ENCODE measurements around the gene ERGIC1.
"Not testable (repeated sequence)": the region's sequence is repeated elsewhere in the genome, so short reads cannot be mapped to it uniquely, and the experiment has no call there.

ERGIC1 gene

GRCh38 chr5:172883066-172883465 lies 49.0 kb downstream of the ERGIC1 start:
- DNase-seq: no peak

- DNase-seq: no peak
Measured at GRCh38 chr5:172885597-172886340, 51.7 kb downstream of the ERGIC1 start.

GRCh38 chr5:172886476-172886875 lies 52.4 kb downstream of the ERGIC1 start:
- DNase-seq: no peak

GRCh38 chr5:172886974-172887501 lies 53.0 kb downstream of the ERGIC1 start:
- DNase-seq: no peak

- DNase-seq: no peak
Measured at GRCh38 chr5:172887692-172888091, 53.6 kb downstream of the ERGIC1 start.

GRCh38 chr5:172890659-172891058 lies 56.6 kb downstream of the ERGIC1 start:
- no peak for DNase-seq

- DNase-seq: no peak
Measured at GRCh38 chr5:172891716-172892421, 57.8 kb downstream of the ERGIC1 start.

- DNase-seq: no peak
Measured at GRCh38 chr5:172892713-172893112, 58.7 kb downstream of the ERGIC1 start.

GRCh38 chr5:172894767-172895388 lies 60.8 kb downstream of the ERGIC1 start:
- no peak for DNase-seq

- DNase-seq: no peak
Measured at GRCh38 chr5:172895549-172895948, 61.5 kb downstream of the ERGIC1 start.

GRCh38 chr5:172896465-172896864 lies 62.4 kb downstream of the ERGIC1 start:
- DNase-seq: no peak

- DNase-seq: not testable (repeated sequence)
Measured at GRCh38 chr5:172897067-172897466, 63.0 kb downstream of the ERGIC1 start.

GRCh38 chr5:172897481-172898217 lies 63.6 kb downstream of the ERGIC1 start:
- DNase-seq: no peak

- DNase-seq: no peak
Measured at GRCh38 chr5:172898218-172898842, 64.3 kb downstream of the ERGIC1 start.

- DNase-seq: no peak
Measured at GRCh38 chr5:172898843-172899369, 64.9 kb downstream of the ERGIC1 start.

- no peak for DNase-seq
Measured at GRCh38 chr5:172899436-172899835, 65.4 kb downstream of the ERGIC1 start.

- no peak for DNase-seq
Measured at GRCh38 chr5:172901012-172901780, 67.1 kb downstream of the ERGIC1 start.

- no peak for DNase-seq
Measured at GRCh38 chr5:172901788-172902496, 67.9 kb downstream of the ERGIC1 start.

- DNase-seq: no peak
Measured at GRCh38 chr5:172902497-172903472, 68.7 kb downstream of the ERGIC1 start.
